GM10847 (cell line): ENCODE results near the gene DPH1.

Experiments
- POLR2A ChIP-seq: IDR thresholded peaks from 2 replicates; pipeline ENCODE4 v1.6.1; 2011; ENCODE audit not compliant: insufficient read length; ENCODE audit errors: extremely low read depth

DPH1 gene

GRCh38 chr17:2071024-2071385 is 41.1 kb downstream of the DPH1 start:
- TF ChIP-seq POLR2A = no peak

- TF ChIP-seq POLR2A = no peak
Observed at GRCh38 chr17:2071455-2072281, 41.7 kb downstream of the DPH1 start.

DNA sequence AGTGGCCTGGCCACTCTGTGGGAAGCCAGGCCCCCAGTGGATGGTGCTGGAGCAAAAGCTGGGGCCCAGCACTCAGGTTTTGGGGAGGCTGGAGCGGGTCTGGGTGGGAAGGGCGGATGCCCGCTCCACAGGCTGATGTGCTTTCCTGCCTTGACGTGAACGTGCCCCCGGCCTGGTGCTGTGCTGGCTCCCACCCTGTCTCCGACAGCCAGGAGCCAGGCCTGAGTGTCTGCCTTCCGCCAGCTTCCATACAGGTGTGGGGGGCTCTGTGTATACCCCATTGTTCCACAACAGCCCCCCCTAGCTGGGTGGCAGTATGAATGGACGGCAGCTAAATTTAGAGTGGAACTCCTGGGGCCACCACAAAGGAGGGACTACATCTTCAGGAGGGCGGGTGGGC is 45.0 kb downstream of the DPH1 start:
- TF ChIP-seq POLR2A = no peak

GRCh38 chr17:2075336-2076086 is 45.6 kb downstream of the DPH1 start:
- no peak for TF ChIP-seq POLR2A

GRCh38 chr17:2076087-2076984 is 46.4 kb downstream of the DPH1 start:
- no peak for TF ChIP-seq POLR2A

DNA sequence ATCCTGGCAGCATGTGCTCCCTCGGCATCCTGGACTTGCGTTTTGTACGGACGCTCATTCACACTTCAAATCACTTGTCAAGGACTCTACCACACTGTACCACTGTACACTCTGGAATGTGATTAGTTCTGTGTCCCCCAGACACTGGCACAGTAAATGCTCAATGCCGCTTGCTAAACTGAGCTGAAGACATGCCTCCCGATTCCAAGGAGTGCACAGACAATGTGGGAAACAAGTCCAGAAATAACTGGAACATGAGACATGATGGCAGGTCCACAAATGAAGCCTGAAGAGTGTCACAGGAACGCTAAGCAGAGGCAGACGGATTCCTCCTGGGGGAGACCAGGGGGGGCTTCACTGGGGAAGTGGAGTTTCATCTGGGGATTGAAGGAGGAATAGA is 47.1 kb downstream of the DPH1 start:
- no peak for TF ChIP-seq POLR2A

DNA sequence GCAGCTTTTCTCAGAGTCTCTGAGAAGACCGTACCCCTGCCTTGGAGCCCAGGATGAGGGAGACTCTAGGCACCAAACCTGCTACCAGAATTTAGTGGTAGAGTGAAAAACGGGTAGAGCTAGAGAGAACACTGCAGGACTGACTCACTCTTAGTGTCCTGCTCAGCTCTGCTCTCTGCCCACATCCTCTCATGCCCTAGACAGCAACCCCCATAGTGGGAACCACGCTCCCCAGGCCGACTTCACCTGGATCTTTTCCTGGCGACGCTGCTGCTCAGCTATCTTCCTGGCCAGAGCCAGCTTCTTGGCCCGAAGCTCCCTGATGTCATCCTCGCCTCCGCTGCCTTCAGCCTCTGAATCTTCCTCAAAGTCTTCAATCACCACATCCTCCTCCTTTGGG is 51.6 kb downstream of the DPH1 start:
- TF ChIP-seq POLR2A = no peak

DNA sequence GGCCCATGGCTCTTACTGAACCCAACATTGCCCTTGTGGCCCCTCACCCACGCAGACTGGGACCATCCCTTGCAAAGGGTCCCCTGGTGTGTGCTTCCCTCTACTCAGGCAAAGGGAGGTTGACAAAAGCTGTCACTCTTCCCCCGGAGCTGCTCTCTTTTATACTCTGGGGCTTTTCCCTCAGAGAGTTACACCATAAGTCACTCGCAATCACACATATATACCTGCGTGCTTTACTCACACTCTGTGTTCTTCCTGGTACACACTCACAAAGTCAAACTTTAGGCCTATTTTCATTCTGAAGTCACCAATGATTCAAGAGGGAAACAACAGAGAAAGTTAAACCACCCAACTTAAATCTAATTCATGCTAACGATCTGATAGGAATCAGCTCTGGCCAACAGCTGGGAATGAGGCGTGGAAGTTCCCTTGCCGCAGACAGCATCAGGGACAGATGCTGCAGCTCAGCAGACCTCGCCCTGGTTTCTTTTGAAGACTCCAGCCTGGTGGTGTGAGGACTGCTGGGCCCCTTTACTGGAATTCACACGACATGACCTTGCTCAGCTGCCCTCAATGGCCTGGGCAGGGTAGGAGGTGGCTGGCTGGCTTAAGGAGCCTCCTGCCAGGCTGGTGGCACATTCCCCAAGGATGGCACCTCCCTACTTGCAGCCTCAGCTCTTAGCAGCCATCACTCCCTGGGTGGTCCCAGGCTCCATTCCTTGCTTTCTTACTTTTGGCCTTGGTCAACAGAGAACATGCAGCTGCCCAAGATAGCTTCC is 52.2 kb downstream of the DPH1 start:
- no peak for TF ChIP-seq POLR2A

GRCh38 chr17:2083613-2084035 is 53.7 kb downstream of the DPH1 start:
- TF ChIP-seq POLR2A = no peak

GRCh38 chr17:2084036-2084765 is 54.2 kb downstream of the DPH1 start:
- TF ChIP-seq POLR2A = no peak

GRCh38 chr17:2084766-2085647 is 55.1 kb downstream of the DPH1 start:
- no peak for TF ChIP-seq POLR2A

- no peak for TF ChIP-seq POLR2A
Observed at GRCh38 chr17:2085648-2085949, 55.6 kb downstream of the DPH1 start.

DNA sequence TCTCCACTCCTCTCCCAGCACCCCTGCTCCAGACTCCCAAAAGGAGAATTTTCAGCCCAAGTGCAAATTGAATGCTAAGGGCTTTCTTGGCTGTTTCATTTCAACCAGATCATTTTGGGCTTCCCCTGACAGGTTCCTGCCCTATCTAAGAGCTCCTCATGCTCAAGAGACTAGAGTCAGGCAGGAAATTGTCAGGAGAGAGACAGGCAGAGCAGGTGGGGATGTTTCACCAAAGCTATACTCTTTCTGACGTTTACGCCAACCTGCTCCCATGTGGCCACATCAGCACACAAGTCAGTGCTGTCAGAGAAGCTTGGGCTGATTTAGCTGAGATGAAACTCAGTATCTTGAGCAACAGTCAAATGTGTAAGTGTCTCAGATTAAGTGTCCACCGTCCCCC is 56.4 kb downstream of the DPH1 start:
- no peak for TF ChIP-seq POLR2A
